Measurements from ENCODE around the gene SLC16A3.

DNA sequence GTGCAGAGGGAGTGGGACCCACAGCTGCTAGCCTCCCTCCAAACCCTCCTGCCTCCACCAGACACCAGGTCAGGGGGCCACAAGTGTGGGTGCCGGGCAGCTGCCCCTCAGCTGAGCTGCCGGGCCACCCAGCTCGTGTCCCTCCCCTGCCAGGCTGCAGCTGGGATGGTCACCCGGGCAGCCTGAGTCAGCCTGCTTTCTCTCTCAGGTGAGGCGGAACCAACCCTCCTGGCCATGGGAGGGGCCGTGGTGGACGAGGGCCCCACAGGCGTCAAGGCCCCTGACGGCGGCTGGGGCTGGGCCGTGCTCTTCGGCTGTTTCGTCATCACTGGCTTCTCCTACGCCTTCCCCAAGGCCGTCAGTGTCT lies 6.9 kb downstream of the SLC16A3 start:
- TF ChIP-seq POLR2A (IDR thresholded peaks at IDR 0.05), result no peak
- TF ChIP-seq, protein P1, sequence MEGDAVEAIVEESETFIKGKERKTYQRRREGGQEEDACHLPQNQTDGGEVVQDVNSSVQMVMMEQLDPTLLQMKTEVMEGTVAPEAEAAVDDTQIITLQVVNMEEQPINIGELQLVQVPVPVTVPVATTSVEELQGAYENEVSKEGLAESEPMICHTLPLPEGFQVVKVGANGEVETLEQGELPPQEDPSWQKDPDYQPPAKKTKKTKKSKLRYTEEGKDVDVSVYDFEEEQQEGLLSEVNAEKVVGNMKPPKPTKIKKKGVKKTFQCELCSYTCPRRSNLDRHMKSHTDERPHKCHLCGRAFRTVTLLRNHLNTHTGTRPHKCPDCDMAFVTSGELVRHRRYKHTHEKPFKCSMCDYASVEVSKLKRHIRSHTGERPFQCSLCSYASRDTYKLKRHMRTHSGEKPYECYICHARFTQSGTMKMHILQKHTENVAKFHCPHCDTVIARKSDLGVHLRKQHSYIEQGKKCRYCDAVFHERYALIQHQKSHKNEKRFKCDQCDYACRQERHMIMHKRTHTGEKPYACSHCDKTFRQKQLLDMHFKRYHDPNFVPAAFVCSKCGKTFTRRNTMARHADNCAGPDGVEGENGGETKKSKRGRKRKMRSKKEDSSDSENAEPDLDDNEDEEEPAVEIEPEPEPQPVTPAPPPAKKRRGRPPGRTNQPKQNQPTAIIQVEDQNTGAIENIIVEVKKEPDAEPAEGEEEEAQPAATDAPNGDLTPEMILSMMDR (IDR thresholded peaks at IDR 0.05), result no peak
- TF ChIP-seq POLR2AphosphoS5 (IDR thresholded peaks at IDR 0.05; ENCODE audit: insufficient read depth in 1 of 2, low read depth in 1 of 2), result no peak

All from vagina (tissue), 2 donors.